A673 (cell line): ENCODE measurements around the gene PHKB.

Experiments
- EZH2 ChIP-seq: fragments of 200-600 bp; sonication (generic); IDR thresholded peaks from 2 replicates; pipeline ENCODE4 v1.6.1; 2017; ENCODE audit warnings: borderline replicate concordance, low read depth, mild to moderate bottlenecking, mixed read lengths, antibody characterized with exemption, low read length; ENCODE audit not compliant: poor library complexity, severe bottlenecking
- TF ChIP-seq, protein P1 (sequence below): fragments of 300-800, 200-600 bp; sonication (generic); conservative IDR thresholded peaks from 2 replicates; pipeline ENCODE4 v1.5.1; 2017; ENCODE audit warnings: low read depth, mild to moderate bottlenecking, antibody characterized with exemption, low read length, moderate library complexity, mixed read lengths

DNA sequence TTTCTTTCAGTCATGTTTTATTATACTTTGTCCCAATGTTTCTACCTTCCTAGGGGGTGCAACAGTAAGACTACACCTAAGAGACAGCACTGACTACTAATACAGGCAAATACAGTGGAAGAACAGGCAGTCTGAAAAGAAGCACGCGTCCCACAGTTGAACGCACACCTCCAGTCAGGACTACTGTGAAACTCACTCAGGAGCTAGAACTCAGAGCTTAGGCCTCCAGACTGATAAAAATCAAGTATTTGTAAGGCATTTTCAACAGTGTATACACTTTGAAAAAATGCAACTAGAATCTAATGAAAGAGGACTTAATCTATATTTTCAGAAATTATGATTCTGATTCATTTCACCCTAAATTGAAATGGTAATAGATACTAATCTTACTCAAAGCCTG is 14.7 kb upstream of the PHKB start:
- TF ChIP-seq EZH2 = no peak
- TF ChIP-seq, protein P1, sequence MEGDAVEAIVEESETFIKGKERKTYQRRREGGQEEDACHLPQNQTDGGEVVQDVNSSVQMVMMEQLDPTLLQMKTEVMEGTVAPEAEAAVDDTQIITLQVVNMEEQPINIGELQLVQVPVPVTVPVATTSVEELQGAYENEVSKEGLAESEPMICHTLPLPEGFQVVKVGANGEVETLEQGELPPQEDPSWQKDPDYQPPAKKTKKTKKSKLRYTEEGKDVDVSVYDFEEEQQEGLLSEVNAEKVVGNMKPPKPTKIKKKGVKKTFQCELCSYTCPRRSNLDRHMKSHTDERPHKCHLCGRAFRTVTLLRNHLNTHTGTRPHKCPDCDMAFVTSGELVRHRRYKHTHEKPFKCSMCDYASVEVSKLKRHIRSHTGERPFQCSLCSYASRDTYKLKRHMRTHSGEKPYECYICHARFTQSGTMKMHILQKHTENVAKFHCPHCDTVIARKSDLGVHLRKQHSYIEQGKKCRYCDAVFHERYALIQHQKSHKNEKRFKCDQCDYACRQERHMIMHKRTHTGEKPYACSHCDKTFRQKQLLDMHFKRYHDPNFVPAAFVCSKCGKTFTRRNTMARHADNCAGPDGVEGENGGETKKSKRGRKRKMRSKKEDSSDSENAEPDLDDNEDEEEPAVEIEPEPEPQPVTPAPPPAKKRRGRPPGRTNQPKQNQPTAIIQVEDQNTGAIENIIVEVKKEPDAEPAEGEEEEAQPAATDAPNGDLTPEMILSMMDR = no peak
